IPS-18a (cell line): Measurements from ENCODE around the gene RAB2B.

Experiments
- H3K27ac ChIP-seq: one replicate; pipeline ENCODE4 v1.5.1; 2013; ENCODE audit warnings: low read length
- H3K27me3 ChIP-seq: one replicate; pipeline ENCODE4 v1.6.1; 2013; ENCODE audit warnings: mild to moderate bottlenecking, low read length; ENCODE audit not compliant: control insufficient read depth, insufficient read depth
- H3K36me3 ChIP-seq: one replicate; pipeline ENCODE4 v1.6.1; 2013; ENCODE audit warnings: low read depth, low read length; ENCODE audit not compliant: control insufficient read depth
- H3K4me1 ChIP-seq: one replicate; pipeline ENCODE4 v1.6.1; 2013; ENCODE audit warnings: low read depth, low read length; ENCODE audit not compliant: control insufficient read depth
- H3K4me3 ChIP-seq: one replicate; pipeline ENCODE4 v1.5.1; 2013; ENCODE audit warnings: low read length
- H3K9ac ChIP-seq: one replicate; pipeline ENCODE4 v1.6.1; 2013; ENCODE audit warnings: mild to moderate bottlenecking, low read length, moderate library complexity
- H3K9me3 ChIP-seq: one replicate; pipeline ENCODE4 v1.6.1; 2013; ENCODE audit warnings: low read depth, low read length; ENCODE audit not compliant: control insufficient read depth

Gene RAB2B

DNA sequence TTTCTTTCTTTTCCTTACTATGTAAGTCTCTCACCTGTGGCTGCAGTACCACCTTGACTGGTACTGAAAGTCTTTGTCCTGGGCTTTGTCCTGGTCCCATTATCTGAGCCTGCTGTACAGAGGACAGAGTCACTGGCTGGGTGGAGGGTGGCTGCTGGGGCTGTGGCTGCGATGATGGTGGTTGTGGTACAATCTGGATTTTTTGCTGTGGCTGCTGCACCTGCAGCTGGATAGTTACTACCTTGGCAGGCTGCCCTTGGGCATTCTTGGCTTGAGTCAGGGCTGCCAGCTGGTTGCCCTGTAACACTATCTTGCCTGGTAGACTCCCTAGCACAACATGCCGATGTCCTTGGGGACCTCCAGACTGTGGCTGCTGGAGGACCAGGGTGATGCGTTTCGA is 47.8 kb downstream of the RAB2B start:
- Histone ChIP-seq H3K4me1 (no peaks in the 10 kb centered on the region), H3K36me3 (peaks cover 76% of the 10 kb centered on the region), H3K27ac (no peak overlapping the region), H3K4me3 (no peak overlapping the region), H3K9me3 (no peaks in the 10 kb centered on the region), H3K27me3 (no peaks in the 10 kb centered on the region), H3K9ac (no peak overlapping the region)

DNA sequence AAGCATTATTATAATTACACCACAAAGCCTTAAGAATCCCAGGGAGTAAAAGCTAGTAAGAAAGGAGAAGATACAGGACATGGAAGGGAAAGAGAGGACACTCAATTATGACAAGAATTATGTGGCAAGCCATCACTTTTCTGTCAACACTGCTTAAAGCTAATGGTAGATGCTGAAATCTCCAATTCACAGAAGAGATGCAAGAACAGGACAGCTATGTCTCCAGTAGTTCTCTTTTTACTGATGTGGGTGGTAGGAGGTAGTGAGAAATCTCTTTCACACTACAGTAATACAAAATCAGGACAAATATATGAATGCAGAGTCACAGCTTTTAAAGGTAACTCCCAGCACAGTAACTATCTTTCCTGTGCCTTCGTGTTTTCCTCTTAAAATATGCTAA is 50.1 kb downstream of the RAB2B start:
- no peak overlapping the region for H3K4me3 ChIP-seq
- H3K36me3 ChIP-seq, result peaks cover 98% of the 10 kb centered on the region
- H3K4me1 ChIP-seq, result no peaks in the 10 kb centered on the region
- no peak overlapping the region for H3K27ac ChIP-seq
- H3K9ac ChIP-seq, result no peak overlapping the region
- H3K27me3 ChIP-seq, result no peaks in the 10 kb centered on the region
- H3K9me3 ChIP-seq, result no peaks in the 10 kb centered on the region

DNA sequence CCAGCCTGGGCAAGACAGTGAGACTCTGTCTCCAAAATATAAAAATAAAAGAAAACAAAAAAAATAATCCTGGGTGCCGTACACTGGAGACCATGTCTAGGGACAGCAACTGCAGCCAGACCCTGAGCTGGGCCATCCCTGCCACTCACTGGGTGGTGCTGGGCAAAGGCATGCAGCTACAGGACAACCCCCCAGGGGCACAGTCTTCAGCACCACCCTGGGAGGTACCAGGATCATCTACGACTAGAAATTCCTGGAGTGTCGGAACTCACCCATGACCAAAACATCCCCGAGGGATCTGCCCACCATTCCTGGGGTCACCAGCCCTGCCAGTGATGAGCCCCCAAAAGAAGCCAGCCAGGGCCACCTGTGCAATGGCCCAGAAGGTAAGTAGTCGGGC is 57.2 kb downstream of the RAB2B start:
- Histone ChIP-seq H3K27me3 (no peaks in the 10 kb centered on the region), H3K9ac (no peak overlapping the region), H3K4me1 (no peaks in the 10 kb centered on the region), H3K4me3 (no peak overlapping the region), H3K27ac (no peak overlapping the region), H3K36me3 (peaks cover 72% of the 10 kb centered on the region), H3K9me3 (no peaks in the 10 kb centered on the region)

DNA sequence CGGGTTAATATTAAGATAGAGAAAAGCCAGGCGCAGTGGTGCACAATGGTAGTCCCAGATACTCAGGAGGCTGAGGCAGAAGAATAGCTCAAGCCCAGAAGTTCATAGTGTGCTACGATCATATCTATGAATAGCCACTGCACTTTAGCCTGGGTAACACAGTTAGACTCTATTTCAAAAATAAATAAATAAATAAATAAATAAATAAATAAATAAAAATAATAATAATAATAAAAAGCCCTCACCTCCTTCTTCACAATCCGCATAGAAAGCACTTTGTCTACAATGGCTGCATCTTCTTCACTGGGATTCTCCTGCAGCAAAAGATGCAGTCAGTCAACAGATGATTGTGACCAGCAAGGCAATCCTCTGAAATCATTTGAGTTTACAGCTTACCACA is 61.4 kb downstream of the RAB2B start:
- Histone ChIP-seq H3K27ac (no peak overlapping the region), H3K9ac (no peak overlapping the region), H3K36me3 (peaks cover 68% of the 10 kb centered on the region), H3K4me1 (no peaks in the 10 kb centered on the region), H3K27me3 (no peaks in the 10 kb centered on the region), H3K9me3 (no peaks in the 10 kb centered on the region), H3K4me3 (no peak overlapping the region)

DNA sequence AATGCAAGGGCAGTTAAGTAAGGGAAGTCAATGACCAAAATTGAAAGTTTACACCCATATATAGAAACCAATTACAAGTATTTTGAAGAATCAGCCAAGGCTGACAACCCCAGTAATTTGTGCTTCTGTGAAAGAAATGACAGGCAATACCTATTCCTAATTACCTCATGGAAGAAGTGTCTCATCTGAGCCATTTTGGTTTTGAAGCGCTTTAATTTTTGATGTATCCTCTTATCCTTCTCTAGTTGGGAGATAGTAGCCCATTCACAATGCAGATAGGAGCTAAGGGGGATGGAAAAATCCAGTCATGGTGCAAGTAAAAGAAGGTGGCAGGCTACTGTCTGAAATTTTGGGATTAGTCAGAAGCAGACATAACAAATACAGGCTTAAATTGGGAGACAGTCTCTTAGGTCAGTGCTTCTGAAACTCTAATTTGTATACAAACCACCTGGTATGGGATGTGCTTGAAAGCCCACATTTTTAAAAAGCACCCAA is 62.6 kb downstream of the RAB2B start:
- Histone ChIP-seq H3K4me3 (no peak overlapping the region), H3K27ac (no peak overlapping the region), H3K4me1 (no peaks in the 10 kb centered on the region), H3K27me3 (no peaks in the 10 kb centered on the region), H3K9me3 (no peaks in the 10 kb centered on the region), H3K9ac (no peak overlapping the region), H3K36me3 (peaks cover 70% of the 10 kb centered on the region)
